Putamen (tissue), 1 donor: Measurements from ENCODE around the gene PRSS38.

Experiments used
- DNase-seq: peaks from one replicate; pipeline ENCODE4 v3.0.0-alpha.2; 2016; ENCODE audit warnings: low spot score

PRSS38 gene

GRCh38 chr1:227886503-227886961 lies 71.1 kb downstream of the PRSS38 start:
- DNase-seq: no peak

DNA sequence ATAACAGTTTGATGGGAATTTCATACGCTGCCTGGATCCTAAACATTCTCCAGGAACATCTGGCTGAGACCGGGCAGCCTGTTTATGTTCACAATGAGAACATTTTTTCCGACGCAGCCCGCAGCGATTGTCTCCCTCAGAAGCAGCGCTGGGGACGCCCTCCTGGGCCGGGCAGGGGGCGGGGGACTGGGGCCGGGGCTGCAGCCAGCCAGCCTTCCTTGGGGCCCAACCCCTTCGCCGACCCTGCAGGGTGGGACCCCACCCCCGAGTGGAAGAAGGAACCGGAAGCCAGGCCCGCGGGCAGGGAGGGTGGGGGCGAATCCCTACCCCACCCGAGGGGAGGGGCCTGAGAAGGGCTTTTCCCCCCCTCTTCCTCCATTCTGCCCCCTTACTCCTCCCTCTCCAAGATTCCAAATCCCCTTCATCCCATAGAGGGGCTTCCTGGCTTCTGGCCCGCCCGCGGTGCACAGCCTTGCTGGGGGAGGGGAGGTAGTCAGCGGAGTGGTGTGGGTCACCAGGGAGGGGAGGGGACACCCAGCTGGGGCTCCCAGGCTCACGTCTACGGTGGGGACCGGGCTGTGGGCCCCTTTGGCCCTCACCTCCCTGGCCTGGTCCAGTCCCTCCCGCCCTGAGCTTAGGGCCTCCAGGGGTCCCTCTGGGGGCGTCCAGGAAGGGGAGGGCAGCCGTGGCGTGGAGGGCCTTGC lies 71.7 kb downstream of the PRSS38 start:
- no peak for DNase-seq

DNA sequence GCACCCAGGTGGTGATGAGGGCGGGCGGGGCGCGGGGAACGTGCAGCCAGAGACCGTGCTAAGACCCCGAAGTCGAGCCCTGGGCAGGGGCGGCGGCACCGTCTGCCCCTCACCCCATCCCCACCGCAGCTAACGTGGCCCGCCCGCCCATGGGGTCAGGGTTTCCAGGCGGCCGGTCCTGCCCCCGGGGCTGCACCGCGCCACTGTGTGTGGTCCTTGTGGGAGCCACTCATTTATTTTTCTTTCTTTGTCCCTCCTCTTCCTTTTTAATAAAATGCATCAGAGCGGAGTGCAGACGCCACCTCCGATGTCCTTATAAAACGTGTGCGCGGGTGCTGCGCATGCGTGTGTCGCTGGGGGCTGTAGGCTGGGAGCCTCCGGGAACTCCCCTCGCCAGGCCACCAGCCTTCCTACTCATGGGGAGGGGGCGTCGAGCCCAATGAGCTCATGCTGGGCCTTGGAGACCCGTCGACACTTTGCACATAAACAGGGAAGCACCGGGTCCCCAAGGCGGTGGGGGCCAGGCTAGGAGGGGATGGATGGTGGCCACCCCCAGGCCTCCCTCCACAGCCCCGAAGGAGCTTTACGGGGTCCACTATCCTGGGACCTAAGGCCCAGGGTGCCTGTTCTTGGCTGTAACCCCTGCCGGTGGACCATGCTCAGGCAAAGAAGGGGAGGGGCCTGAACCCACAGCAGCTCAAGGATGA lies 72.4 kb downstream of the PRSS38 start:
- DNase-seq: peak; percentile 28

DNA sequence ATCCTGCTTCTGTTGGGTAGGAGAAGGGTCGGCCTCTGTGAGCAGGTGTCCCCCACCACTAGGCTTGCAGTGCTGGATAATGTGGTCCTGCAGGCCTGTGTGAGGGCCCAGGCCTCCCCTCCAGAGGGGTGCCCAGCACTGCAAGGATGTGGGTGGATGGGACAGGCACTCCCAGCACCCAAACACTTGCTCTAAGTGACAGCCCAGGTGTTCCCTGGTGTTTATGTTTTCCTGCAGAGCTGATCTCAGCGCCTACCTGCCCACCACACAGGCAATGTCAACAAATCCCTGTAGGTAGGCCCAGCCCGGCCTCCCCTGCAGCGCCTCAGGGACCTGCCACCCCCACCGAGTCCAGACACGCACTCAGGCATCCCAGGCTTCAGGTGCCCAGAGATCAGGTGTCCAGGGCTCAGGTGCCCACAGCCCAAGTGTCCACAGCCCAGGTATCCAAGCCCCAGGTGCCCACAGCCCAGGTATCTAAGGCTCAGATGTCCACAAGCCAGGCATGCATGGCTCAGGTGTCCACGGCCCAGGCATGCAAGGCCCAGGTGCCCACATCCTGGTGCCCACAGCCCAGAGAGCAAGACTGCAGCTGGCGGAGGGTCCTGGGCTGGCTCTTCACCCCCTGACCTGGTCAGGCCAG lies 73.0 kb downstream of the PRSS38 start:
- DNase-seq: no peak

DNA sequence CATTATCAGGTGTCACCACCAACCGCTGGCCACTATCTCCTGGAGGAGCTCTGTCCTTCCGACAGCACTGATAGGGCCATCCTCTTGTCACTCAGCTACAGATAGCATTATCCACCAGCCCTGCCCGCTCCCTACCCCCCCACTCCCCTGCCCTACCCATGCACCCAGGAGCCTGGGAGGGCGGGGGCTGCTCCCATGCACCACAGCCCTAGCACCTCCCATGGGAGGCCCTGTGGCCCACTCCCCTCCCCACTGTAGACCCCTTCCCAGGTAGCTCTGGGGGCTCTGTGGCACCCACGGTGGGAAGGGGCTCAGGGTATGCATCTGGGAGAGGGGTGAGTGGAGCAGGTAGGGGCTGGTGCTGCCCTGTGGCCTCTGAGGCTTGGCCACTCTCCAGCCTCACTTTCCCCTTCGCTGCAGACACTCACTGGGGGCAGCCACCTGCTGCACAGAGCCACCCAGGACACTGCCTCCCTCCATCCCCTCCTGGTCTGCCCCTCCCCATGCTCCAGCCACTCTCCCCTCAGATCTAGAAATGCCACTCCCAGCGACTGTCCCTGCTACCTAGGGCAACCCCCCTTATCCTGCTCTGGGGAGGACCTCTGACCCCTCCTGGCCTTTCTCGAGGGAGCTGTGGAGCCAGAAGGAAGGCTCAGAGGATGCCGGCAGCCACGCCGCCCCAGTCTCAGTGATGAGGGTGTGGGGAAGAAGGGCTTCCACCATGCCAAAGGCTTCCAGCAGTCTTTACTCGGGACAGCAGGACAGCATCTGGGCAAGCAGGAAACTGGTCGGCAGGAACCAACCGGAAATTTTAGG lies 73.8 kb downstream of the PRSS38 start:
- no peak for DNase-seq

GRCh38 chr1:227889863-227890405 lies 74.5 kb downstream of the PRSS38 start:
- DNase-seq: no peak

- DNase-seq: no peak
Observed at GRCh38 chr1:227890451-227891222, 75.2 kb downstream of the PRSS38 start.

DNA sequence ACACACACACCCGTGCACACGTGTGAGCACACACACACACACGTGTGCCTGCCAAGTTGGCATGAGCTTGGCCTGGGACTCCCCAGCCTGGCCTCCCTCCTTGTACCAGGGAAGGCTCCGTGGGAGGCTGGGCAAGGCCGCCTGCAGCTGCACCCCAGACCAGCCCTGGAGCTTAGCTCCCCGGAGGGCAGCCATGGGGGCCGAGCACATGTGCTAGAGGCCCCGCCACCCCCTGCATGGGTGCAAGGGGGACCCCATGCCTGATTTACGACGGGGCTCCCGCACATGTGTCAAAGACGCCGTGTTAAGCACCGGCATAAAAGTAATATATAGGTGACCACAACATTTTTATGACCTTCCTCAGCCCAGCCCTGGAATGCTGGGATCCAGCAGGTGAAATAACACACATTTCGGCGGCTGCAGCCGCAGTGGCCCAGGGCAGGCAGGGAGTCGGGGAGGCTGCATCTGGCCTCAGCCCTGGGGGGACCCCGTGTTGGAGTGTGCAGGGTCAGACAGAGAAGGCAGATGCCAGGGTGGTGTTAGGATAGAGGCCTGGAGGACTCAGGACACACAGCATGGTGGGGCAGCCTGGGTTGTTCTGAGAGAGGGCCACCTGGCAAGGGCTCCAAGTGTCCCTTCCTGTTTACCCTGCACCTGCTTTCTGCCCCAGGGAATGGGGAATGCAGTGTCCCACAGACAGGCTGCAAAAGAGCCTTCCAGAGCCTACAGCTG lies 75.9 kb downstream of the PRSS38 start:
- DNase-seq: no peak

- DNase-seq: no peak
Observed at GRCh38 chr1:227891955-227892488, 76.5 kb downstream of the PRSS38 start.

DNA sequence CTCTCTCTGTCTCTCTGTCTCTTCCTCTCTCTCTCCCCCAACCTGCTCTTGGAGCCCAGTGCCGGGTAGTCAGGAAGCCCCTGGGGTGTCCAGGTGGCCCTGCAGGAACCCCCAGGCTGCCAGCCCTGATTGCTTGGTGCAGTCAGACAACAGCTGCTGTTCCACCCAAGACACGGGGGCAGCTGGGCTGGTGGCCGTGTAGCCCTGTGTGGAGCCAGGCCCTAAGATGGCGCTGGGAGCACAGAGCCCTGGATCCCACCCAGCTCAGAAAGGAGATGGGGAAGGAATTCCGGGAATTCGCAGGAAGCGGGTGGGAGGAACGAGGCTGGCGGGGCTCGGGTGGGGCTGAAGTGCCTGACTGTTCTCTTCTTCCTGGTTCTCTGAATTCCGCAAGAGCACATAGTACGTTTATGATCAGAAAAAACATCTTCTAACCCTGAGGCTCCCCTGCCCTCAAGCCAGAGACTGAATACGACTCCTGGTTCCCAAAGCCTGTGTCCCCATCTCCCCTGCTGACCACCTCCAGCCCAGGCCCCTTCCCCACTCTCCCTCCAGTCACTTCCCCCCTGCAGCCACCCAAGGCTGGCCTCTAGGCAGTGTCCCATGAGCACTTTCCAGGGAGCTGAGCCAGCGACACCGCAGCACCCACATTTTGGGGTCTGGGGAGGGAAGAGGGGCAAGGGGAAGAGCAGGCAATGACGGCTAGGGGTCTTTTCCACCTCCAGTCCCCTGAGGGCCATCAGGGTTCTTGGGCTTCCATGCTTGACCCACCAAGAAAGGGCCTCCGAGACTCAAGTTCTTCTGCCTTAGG lies 77.2 kb downstream of the PRSS38 start:
- no peak for DNase-seq

GRCh38 chr1:227893300-227893948 lies 77.9 kb downstream of the PRSS38 start:
- no peak for DNase-seq

GRCh38 chr1:227893949-227894721 lies 78.7 kb downstream of the PRSS38 start:
- no peak for DNase-seq

DNA sequence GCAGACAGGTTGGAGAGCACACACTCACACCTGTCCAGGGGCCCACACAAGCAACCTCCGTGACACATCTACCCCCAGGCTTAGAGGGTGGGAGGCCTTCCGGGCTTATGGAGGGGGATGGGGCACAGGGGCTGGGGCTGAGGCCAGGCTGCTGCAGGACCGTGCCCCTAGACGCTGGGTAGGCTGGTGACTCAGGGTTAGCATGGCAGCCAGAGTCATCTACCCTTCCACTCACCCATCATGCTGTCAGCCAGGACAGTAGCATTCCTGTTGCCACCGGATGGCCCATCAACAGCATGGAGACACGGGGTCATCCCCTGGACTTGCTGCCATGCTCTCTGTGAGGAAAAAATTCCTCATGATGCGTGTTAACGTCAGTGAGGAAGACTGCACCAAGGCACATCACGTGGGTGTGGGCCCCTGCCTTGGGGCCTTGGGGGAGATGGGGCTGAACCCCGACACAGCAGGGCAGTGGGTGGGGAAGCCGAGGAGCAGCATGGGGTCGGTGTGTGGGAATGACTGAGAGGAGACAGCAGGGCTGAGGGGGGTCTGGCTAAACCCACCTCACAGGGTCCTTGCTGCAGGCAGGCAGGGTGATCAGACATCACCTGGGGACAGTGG lies 79.5 kb downstream of the PRSS38 start:
- no peak for DNase-seq
